22Rv1 (cell line): ENCODE results near the gene SLC16A5.

ENCODE experiments used
- H3K27ac ChIP-seq: fragments of 450-650 bp; 2 replicates; pipeline ENCODE4 v1.5.1; 2017
- CTCF ChIP-seq: fragments of 450-650 bp; IDR thresholded peaks from 2 replicates; pipeline ENCODE4 v1.5.1; 2017; ENCODE audit warnings: mild to moderate bottlenecking
- ZFX ChIP-seq: fragments of 450-650 bp; IDR thresholded peaks from 2 replicates; pipeline ENCODE4 v1.6.1; 2017; ENCODE audit warnings: antibody characterized with exemption, borderline replicate concordance

The SLC16A5 gene

GRCh38 chr17:75091855-75092327 is 4.1 kb downstream of the SLC16A5 start:
- H3K27ac ChIP-seq = no peak overlapping the region
- TF ChIP-seq CTCF = no peak
- no peak for TF ChIP-seq ZFX

DNA sequence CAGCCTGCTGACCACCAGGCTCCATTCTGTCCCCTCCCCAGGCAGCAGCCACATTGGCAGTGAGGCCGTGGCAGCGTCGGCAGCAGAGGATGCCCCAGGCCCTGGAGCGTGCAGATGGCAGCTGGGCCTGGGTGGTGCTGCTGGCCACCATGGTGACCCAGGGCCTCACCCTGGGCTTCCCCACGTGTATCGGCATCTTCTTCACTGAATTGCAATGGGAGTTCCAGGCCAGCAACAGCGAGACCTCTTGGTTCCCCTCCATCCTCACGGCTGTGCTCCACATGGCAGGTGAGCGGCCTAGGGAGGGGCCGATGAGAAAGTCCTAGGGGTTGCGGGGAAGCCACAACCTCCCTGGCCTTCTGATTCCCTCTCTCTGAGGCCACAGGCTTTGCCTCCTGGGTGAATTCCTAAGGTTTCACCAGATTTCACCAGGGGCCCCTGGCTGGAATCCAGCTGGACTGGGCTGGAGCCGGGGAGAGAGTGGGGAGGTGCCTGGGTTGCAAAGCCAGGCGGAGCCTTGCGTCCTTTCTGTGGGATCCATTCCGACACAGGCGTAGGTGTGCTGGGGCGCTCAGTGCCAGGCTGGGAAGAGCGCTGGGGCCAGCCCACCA is 5.9 kb downstream of the SLC16A5 start:
- TF ChIP-seq CTCF = no peak
- TF ChIP-seq ZFX = no peak
- H3K27ac ChIP-seq = no peak overlapping the region

DNA sequence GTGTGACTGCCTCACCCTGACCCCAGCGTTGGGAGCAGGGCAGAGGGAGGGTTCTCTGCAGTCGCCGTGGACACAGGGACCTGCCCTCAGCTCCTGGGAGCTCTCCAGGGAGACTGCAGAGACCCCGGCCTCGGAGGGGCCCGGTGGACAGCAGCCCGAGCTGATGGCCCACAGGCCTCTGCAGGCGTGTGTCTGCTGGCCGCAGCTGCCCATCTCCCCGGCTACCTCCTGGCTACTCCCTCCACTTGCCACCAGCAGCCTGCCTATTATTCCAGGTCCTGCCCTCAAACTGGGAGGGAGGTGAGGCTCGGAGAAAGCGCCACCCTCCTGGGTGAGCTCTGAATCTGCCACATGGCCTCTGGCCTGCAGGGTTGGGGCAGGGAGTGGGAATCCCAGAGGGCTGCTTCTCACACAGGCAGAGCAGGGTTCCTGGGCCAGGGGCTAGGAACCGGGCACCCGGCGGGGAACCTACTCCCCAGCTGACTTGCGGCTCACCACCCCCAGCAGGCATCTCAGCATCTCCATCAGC is 7.2 kb downstream of the SLC16A5 start:
- no peak for TF ChIP-seq CTCF
- TF ChIP-seq ZFX = no peak
- H3K27ac ChIP-seq = no peak overlapping the region

DNA sequence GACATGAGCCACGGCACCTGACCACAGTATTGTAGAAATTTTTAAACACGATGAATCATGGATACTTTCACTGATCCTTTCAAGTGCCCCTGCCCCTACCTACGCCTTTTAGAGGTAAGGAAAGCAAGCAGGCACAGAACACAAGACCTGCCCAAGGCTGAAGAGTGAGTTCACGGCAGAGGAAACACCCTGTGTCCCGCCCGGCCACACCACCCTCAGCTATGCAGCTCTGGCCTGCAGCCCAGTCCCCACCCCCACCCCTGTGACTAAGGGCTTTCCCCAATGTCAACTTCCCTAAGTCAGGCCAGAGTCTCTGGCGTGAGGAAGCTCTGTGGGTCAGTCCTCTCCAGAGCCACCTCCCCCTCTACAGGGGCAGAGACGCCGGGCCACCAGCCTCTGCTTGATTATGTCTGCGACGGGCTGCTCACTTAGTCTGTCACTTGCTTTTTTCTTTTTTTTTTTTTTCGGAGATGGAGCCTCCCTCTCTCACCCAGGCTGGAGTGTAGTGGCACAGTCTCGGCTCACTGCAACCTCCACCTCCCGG is 8.4 kb downstream of the SLC16A5 start:
- no peak overlapping the region for H3K27ac ChIP-seq
- TF ChIP-seq ZFX = no peak
- TF ChIP-seq CTCF = no peak

- H3K27ac ChIP-seq = no peak overlapping the region
- no peak for TF ChIP-seq CTCF
- TF ChIP-seq ZFX = no peak
Measured at GRCh38 chr17:75097865-75098264, 10.1 kb downstream of the SLC16A5 start.

DNA sequence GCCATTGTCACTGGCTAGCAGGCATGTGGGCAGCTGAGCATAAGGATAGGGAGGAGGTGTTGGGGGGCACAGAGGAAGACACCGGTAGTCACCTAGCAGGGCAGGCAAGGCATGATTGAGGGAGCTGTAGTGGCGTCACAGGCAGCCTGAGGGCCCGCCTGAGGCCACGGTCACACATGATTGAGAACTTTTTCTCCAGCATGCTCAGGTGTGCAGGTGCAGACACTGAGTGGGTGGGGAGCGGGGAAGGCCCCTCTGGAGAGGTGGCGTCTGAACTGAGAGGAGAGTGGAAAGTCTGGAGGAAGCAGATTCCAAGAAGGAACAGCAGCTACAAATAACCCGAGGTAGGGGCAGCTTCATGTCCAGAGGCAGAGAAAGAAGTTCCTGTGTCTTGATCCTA is 11.1 kb downstream of the SLC16A5 start:
- H3K27ac ChIP-seq = no peak overlapping the region
- TF ChIP-seq ZFX = no peak
- TF ChIP-seq CTCF = no peak

- H3K27ac ChIP-seq = no peak overlapping the region
- TF ChIP-seq CTCF (no peak), ZFX (no peak)
Measured at GRCh38 chr17:75099881-75100595, 12.3 kb downstream of the SLC16A5 start.
